Stimulated activated naive CD4-positive, alpha-beta T cell treated with Interleukin-2 at 50 U/mL for 16 hours (primary cell): ENCODE measurements around the gene HTR3D.
"Not testable (repeated sequence)": the region's sequence is repeated elsewhere in the genome, so short reads cannot be mapped to it uniquely, and the experiment has no call there.

Source experiments
- DNase-seq: peaks from one replicate; lab custom pipeline; 2025; lab: John Stamatoyannopoulos, UW

Gene HTR3D, protein sequence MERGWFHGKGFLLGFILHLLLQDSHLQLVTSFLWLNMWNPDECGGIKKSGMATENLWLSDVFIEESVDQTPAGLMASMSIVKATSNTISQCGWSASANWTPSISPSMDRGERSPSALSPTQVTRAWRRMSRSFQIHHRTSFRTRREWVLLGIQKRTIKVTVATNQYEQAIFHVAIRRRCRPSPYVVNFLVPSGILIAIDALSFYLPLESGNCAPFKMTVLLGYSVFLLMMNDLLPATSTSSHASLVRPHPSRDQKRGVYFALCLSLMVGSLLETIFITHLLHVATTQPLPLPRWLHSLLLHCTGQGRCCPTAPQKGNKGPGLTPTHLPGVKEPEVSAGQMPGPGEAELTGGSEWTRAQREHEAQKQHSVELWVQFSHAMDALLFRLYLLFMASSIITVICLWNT

GRCh38 chr3:184031187-184031792 lies at the start of gene HTR3D:
Gene HTR3D, plus strand, starts transcription at chr3:184031742. Its CDS starts 0 bp downstream, at chr3:184031742.
- DNase-seq = no peak

DNA sequence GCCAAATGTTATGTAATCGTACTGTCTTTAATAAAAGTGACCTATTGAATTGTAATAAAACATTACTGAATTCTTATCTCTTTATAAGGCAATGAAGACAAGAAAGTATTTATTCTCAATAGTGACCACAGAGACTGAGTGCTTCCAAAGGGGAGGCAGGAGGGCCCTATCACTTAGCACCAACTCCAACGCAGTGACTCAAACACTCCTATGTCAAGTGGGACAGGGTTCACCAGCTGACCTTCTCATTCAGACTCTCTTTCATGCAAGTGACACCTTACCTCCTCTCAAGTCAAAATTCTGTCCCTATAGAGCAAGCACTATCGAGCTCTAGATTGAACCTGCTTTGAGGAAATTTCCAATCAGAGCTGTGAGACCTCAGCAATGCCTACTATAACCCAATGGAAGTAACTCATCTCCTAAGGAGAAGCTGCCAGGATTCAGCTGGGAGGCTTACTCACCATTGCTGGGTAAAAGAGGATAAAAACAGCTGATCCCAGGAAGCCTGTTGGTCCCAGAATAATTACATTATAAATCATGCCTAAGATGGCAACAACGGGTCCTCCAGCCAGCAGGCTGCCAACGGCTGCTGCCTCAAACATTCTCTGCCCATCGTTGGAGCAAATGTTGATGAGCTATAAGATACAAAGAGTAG lies 49.4 kb upstream of the HTR3D start:
- DNase-seq = no peak

- no peak for DNase-seq
These were observed 47.3 kb upstream of the HTR3D start for GRCh38 chr3:183984127-183984740.

GRCh38 chr3:183984749-183985729 lies 46.5 kb upstream of the HTR3D start:
- DNase-seq = no peak

DNA sequence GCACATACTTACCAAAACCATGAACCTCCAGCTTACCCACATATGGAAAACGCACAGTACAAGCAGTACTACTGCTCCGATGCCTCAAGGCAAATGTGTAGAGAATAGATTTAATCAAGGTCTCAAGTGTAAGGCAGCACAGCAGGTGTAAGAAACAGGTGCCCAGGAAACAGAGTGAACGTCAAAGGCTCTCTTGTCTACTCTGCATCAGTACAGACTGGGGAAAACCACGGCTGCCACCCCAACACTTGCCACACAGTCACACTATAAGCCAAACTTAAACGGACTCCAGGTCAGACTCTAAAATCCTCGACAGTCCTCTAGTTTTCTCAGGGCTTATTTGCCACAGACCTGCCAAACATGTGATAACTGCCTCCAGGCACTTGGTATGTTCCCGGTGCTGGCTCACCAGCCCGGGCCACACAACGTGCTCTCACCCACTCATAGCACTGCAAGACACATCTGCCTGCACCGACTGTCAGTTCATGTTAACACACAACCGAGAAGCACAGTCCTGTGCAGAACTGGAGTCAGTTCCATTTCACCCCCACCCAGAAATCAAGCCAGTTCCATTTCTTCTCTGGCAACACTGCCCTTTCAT lies 44.4 kb upstream of the HTR3D start:
- DNase-seq = no peak

- DNase-seq = no peak
These were observed 43.2 kb upstream of the HTR3D start for GRCh38 chr3:183988216-183988790.

- no peak for DNase-seq
These were observed 40.1 kb upstream of the HTR3D start for GRCh38 chr3:183991403-183991802.

- DNase-seq = no peak
These were observed 29.8 kb upstream of the HTR3D start for GRCh38 chr3:184001761-184002160.

DNA sequence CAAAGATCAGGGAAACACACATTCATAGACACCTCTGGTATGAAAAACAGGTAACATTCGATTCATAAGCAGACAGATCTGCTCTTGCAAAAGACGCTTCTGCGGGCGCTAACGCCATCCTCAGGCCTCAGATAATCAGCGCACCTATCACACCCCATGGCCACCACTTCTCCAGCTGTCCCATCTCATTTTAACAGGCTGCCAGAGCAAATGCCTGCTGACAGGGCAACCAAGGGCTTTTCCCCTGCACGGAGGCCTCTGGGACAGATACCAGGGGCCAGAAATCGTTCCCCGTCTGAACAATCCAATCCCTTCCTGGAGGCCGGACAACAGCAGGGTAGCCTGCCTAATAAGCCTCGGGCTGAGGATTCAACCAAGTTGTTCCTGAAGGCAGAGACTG lies 29.1 kb upstream of the HTR3D start:
- no peak for DNase-seq

DNA sequence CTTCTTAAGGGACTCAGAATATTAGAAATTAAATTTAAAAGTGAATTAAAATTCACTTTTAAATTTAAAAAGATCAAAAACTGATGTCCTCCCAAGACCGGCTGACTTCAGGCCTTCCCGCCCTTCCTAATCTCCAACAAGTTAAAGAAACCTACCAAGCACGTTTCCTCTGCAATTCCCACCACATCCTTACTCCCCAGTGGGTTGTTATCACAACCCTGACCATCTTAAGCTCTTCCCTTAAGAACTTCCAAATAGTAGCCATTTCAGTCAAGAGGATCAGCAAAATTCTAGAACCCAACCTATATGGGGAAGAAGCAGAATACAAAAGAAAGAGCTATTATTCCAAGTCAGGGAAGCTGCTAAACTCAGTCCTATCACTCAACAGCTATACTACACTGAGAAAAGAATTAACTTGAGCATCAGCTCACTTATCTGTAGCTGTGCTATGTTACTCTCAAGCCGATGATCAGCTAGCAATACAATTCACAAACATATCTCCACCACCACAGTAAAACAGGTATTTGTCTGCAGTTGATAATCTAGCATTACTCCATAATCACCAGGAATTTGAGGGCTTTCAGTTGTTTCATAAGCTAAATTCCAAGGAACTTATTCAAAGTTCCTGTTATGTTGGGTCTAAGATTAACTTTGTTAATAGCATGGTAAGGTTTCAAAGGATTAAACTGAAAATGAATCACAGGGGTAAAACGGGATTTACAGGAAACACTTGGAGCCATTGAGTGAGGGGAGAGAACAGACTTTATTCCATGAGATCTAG lies 28.2 kb upstream of the HTR3D start:
- no peak for DNase-seq

- DNase-seq = no peak
These were observed 27.1 kb upstream of the HTR3D start for GRCh38 chr3:184004476-184004875.

DNA sequence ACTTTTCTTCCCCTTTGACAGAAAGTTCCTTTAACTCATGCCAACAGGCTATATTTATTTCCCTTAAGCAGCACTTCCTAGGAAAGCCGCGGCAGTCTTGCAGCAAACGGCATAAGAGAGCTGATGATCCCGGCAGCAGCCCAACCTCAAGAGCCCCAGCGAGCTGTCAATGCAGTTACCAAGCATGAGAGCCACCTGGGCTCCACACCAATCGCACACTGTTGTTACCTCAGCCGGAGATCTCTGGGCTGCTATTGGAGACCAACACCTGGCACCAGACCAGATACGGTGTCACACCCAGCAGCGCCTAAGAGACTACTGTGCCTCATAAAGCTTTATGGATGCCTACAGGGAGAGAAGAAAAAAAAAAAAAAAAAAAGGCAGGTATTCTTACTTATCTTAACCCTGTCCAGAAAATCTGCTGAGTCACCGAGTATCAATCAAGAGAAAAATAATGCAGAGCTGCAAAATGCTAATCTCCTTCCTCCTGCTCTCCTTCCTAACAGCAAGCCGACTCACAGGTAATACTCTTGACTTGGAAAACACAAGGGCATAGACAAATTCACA lies 25.5 kb upstream of the HTR3D start:
- no peak for DNase-seq

DNA sequence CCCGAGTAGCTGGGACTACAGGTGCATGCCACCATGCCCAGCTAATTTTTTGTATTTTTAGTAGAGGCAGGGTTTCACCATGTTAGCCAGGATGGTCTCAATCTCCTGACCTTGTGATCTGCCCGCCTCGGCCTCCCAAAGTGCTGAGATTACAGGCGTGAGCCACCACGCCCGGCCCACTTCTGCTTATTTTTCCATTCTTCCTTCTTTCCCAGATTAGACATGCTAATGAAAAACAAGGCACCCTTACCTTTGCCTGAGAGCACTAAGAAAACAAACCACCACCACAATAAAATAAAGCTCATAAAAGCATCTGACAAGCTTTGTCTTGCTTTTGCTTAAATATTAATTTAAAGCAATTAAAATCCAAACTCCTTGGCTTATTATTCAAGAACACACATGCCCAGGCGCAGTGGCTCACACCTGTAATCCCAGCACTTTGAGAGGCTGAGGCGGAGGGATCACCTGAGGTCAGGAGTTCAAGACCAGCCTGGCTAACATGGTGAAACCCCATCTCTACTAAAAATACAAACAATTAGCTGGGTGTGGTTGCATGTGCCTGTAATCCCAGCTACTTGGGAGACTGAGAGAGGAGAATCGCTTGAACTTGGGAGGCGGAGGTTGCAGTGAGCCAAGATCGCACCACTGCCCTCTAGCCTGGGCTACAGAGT lies 24.3 kb upstream of the HTR3D start:
- DNase-seq = not testable (repeated sequence)

- DNase-seq = no peak
These were observed 23.4 kb upstream of the HTR3D start for GRCh38 chr3:184008161-184008560.

GRCh38 chr3:184011230-184011876 lies 20.2 kb upstream of the HTR3D start:
- no peak for DNase-seq

DNA sequence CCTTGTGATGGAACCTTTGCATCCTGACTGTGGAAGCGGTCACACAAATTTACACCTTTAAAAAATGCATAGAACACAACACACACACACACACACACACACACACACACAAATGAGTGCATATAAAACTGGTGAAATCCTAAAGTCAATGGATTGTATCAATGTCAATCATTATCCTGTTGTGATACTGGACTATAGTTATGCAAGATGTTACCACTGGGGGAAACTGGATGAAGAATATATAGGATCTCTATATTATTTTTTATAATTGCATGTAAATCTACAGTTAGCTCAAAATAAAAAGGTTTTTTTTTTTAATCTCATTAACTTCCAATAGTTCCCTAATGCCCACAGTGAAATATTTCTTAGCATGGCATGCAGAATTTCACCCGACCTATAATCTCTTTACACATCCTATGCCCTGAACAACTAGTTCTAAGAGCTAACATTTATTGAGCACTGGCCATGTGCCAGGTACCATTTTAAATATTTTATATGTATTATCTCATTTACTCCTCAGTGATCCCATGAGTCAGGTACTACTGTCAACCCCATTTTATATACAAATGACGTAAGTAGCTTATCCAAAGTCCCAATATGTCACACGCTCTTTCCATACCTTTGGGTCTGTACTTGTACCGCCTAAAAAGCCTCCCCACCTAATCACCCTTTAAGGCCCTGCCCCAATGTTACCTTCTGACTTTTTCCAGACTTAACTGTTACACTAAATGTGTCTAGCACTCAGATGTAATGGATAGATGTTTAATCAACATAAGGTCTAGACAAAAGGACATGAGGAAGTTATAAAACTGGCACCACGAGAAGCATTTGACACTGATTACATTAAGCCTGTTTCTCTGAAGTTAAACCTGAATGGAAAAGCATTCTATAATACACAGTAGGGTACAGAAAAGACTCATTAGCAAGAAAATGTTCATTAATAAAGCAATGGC lies 19.3 kb upstream of the HTR3D start:
- no peak for DNase-seq

- no peak for DNase-seq
These were observed 16.0 kb upstream of the HTR3D start for GRCh38 chr3:184015381-184016019.
